HG03159 (cell line): ENCODE results near the gene COPS9.
A peak's percentile ranks its signal among the peaks of the same experiment; 100 is the strongest.

Experiments
- ATAC-seq: cut with Tn5 transposase; IDR thresholded peaks from one replicate; pipeline ENCODE4 v1.9.1; 2021; ENCODE audit warnings: mild to moderate bottlenecking, moderate library complexity; ENCODE audit not compliant: unreplicated experiment

The COPS9 gene

DNA sequence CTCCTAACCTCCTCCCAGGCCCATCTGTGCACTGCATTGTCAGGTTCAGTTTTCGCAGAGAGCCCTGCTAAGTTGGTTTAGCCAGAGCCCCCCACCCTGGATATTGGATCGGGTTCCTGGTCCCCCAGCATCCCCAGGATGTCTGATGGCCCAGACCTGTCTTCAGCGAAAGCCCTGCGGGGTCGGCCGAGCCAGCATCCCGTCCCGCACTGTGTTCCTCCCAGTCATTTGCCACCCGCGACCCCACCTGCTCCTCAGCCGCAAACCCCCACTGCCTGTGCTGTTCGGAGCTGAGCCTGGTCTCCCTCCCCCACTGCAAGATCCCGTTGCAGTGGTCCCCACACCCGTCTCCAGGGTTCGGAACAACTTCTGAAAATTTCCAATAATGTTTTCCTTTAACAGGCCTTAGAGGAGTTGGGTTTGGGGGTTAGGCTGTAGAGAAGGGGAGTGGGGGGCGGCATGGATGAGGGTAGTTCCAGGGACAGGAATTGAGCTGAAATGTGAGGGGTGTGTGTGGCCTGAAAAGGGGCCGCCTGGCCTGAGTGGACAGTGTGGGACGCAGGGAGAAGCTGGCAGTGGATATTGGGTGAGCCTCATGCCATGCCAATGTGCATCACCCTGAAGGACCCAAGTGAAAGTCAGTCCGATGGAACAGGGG, 1.6 kb upstream of the COPS9 start:
- ATAC-seq: no peak

DNA sequence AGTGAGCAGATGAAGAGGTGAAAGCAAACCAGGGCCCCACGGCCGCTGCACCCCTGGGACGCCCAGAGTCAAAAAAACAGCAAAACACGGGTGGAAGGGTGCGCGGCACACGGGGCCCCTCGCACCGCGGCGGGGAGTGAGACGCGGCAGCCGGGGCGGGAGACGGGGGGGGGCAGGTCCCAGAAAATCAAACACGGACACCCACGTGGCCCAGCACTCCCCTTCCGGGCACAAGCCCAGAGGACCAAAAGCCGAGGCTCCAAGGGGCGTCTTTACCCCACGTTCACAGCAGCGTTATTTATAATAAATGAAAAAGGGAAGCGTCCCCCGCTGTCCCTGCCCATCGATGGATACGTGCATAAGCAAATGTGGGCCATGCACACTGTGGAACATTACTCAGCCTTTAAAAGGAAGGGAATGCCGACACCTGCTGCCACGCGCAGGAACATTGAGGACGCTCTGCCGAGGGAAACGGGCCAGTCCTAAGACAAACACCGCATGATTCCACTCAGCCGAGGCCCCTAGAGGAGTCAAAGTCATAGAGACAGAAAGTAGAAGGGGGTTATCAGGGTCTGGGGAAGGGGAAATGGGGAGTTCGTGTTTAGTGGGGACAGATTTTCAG, 677 bp upstream of the COPS9 start:
- ATAC-seq: peak; percentile 5

DNA sequence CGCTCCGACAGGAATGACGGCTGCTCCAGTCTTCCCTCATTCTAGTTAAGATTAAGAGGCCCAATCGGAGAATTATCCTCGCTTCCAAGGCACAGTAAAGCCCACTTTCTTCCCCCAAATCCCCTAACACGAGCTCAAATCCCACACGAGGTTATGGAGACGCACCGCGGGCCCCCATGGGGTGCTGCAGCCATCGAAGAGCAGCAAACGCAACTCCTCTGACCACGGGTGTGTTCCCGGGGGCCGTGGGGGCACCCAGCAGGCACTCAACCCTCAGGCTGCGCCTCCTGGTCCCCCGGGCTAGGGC, 446 bp downstream of the COPS9 start:
- peak; percentile 38 for ATAC-seq

DNA sequence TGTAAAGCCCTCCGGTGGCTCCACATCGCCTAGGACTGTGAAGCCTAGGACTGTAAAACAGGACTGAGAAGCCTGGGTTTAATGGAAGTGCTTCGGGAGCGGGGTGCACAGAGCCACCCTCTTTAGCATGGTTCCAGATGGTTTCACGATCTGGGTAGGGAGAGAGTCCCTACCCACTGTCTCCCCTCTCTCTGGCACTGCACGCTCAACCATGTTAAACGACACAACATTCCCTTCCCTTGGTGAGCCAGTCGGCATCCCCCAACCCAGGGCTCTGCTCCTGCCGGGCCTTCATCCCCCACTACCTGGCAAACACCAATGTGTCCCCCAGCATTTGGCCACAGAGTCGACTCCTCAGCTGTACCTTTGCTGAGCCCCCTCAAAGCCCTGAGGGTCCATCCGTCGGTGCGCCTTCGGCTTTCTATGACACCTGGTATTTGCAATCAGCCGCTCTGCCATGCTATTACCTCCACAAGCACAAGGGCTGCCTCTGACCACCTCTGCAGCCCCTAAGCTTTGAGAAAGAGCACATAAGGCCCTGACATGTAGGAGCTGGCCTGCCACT, 1.1 kb downstream of the COPS9 start:
- ATAC-seq: no peak

DNA sequence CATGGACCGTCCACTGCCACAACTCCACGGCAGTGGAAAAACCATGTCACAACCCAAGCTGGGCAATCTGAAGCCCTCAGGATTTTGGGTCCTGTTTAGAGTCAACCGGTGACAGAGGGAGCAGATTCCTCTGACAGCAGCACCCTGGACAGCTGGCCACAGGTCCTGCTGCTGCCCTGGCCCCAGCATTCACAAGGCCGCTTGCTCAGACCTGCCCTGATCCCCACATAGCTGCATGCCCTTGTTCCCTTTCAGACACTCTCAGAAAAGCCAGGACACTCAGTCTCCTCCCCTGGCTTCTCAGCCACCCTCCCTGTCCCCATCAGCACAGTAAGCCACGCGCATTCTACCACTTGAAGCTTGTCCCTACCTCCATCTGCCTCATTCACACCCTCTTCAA, 1.6 kb downstream of the COPS9 start:
- no peak for ATAC-seq

DNA sequence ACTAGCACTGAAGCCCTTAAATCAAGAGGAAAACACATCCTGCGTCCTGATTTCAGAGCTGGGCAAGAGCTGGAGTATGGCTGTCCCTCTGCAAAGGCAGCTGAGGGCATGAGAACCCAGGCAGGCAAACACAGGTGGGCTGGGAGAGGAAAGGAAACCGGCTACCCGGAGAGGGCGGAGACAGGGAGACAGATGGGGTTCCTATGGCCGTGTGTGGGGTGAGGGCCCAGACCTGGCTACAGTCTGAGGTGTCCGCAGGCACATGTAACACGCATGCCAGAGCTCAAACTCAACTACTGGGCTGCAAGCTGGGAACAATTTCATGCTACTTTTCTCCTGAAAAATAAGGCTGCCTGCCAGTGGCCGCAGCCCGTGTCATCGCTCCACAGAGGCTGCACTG, 2.7 kb downstream of the COPS9 start:
- ATAC-seq: no peak

DNA sequence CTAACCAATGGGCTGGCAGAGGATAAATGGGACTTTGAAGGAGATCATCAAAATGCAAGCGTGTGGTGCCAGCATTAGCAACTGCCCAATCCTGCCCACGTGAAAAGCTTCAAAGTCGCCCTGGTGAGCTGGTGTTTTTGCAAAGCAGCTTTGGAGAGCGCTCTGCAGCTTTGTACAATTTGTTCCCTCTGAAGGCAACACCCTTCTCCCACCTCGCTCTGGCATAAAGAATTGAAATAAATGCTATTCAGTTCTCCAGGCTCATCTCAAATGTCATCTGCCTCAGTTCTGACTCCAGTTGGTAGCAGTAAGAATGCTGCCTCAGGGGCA, 3.5 kb downstream of the COPS9 start:
- no peak for ATAC-seq

DNA sequence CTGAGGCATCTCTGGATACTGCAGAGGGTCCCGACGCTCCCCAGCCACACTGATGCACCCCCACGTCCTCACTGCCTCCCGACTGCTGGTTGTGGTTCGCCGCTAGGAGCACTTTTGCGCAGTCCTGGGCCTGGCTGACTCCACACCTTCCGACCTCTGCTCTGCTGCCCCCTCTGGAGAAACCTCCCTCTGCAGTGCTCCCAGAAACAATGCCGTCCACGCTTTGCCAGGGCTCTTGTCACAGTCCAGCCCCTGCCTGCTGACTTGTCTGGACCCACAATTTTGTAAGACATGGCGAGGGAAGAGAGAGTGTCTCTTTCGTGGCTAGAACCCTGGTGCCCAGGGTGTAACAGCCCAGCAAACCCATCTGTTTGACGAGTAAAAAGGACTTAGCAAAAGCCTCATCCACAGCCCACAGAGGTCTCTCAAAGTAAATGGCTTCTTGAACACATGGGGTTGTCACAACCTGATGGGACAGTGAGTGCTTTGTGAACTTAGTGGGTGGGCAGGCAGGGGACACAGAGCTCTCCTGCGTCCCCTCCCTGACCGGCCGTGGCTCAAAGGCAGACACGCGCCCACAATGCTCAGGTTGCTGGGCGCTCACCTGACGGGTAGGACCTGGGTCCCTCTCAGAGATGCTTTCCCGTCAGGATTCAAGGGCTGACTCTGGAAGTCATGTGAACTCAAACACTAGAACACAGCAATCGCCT, 4.0 kb downstream of the COPS9 start:
- no peak for ATAC-seq

DNA sequence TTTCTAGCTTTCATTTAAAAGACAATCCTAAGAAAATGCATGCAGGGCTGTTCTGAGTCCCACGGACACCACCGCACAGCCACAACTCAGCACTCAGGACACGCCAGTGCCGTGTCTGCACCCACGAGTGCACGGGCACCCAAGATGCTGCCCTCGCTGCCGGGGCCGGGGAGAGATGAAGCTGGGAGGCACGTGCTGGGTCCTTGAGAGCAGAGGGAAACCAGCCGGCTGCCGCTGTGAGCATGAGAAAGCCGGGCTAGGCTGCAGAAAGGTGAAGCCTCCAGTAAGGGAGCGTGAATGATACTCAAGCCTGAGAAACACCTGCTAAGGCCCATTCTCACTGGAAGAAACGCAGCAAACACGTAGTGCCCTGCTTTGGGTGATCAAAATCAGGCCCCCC, 4.8 kb downstream of the COPS9 start:
- no peak for ATAC-seq

DNA sequence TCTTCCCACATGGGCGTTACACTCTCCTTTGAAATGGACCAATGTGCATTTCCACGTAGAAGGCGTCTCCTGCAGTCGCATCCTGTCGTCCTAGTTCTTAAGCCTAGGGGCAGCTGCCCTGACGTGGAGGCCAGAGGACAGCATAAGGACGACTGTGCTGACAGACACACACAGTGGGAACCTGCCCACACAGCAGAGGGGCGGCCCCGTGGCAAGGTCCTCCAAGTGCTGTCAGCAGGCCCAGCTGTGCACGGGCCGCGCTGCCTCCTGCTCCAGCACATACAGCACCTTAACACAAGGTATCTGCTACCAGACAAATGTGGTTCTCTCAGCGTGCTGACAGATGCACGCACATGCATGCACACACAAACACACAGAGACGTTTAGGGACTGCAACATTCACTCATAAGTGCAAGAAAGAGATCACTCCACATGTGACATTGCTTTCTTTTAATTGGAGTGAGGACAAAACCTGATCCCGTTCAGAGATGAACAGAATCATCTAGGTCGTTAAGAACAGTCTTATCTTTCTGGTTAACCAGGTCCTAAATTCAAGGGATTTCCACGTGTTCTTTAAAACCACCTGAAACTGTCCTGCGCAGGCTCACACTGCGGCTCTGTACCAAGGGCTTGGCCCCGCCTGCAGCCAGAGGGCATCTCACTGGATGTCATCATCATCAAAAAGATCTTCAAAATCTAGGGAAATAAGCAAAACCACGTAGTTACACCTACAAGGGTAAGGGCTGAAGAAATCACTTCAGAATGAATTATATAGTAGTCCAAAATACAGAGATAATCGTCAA, 5.5 kb downstream of the COPS9 start:
- ATAC-seq: no peak

DNA sequence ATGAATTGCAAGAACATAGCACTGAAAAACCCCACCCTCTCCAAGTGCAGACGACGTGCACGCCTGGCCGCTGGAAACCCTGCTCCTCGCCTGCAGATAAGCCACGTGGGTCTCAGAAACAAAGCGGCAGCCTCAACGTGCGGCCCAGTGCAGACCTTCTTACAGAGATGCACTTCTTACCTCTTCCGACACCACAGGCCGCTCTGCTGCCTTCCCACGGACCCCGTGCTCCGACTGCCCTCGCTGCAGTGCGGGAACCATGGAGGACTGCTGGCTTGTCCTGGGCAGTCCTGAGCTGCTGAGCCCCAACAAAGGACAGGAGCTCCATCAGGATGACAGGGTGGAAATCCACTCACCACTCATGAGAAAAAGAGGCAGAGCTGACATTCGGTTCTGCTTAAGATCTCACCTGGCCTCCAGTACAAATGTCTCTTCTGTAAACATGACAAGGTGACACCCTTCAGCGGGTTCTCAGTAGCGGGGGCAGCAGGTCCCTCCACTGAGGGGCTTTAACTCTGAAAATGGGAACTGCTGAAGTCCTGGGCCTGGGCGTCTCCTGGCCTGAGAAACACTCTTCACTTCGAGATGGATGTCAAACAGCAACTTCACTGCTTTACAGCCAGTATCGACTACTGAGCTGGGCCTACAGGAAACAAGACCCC, 6.2 kb downstream of the COPS9 start:
- no peak for ATAC-seq

DNA sequence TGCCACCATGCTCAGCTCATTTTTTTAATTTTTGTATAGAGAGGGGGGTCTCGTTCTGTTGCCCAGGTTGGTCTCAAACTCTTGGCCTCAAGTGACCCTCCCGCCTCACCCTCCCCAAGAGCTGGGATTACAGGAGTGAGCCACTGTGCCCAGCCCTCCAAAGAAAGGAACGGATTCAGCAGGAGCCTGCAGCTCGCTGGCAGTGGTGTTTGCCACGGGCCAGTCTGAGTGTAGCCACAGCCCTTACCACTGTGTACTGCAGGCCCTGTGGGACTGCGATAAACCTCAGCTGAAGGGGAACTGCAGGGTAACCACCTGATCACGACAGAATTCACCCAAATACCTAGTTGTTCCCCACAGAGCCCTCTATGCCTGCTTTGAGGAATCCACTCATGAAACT, 6.8 kb downstream of the COPS9 start:
- ATAC-seq: no peak

DNA sequence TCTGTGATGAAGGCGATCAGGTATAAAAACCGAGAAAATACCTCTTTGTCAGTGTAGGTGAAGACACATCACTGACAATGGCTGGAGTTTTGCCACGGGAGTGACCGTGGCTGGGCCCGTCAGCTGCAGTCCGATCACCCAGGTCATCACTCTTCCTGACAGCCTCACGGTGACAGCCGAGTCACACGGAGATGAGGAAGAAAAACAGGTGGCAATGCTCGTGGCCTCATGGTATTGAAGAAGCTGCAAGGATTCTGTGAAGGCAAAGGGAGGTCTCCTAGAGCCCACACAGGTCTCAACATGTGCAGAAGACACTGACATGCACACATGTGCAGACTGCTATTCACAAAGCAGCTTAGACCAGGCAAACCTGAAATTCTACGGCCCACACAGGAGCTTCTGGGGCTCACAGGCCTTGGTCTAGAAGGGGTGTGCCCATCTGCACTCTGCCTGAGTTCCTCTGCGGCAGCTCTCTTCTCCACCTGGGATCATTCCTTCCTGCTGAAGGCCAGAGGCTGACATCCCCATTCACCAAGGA, 7.4 kb downstream of the COPS9 start:
- ATAC-seq: no peak

DNA sequence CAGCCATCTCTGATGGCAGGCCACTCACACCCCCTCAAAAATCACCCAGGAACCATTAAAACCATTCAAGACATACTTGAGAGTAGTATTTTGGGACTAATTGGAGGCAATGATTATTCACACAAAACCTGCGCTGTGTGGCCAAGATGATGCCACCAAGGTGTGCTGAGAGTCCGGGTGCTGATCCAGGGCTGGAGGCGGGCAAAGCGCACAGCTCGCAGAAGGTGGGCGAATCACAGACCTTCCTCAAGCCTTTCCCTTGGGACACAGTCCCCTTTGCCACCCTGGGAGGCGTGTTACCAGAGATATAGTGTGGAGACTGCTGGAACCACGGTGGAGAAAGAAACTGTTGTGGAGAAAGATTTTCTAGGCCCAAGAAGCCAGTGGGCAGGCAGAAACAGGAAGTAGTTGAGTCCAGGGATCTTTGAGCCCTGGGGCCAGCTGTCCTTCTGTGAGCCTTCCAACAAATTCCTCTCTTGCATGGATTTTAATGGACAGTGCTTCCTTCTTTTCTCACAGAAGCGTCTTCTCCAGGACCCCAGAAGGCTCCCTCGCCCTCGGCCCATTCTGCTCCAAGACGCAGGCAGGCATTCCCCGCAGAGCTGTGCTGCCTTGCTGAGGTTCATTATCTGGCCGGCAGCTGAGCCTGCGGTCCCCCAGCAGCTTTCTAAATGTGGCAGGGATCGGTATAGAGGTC, 8.0 kb downstream of the COPS9 start:
- no peak for ATAC-seq

DNA sequence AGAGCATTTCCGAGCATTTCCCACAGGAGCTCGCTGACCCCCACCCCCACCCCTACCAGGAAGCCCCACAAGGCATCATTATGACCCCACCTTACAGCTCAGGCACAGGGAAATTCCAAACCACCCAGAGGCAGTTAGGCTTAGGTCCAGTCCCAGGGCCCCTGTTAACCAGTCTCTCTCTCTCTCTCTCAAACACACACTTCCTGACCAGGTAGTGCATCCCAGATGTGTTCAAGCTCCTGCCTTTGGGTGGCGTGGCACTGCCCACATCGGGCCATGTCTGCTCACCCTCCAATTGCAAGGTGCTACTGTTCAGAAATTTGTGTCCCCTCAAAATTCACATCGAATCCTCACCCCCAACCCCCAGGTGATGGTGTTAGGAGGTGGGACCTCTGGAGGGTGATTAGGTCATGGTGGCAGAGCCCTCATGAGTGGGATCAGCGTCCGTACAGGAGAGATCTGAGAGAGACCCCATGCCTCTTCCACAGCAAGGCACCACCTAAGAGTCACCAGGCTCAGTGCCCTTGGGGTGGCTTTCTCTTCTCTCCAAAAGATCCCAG, 8.8 kb downstream of the COPS9 start:
- ATAC-seq: no peak

DNA sequence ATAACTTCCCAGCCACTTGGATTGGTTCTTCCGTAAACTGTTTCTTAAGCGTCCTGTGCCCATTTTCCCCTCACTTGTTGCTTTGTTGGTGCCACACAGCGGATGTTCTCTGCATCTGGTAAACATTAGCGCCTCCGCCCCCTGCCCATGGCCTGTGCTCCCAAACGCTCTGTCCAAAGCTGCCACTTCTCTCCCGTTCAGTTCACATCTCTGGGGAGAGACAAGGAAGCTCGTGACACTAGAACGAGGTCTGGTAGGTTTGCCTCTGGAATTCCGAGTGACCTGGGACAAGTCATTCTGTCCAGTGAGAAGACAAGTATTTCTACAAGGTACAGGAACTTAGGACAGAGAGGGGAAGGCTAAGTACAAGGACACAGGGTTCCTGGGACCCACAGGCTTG, 9.4 kb downstream of the COPS9 start:
- ATAC-seq: no peak

DNA sequence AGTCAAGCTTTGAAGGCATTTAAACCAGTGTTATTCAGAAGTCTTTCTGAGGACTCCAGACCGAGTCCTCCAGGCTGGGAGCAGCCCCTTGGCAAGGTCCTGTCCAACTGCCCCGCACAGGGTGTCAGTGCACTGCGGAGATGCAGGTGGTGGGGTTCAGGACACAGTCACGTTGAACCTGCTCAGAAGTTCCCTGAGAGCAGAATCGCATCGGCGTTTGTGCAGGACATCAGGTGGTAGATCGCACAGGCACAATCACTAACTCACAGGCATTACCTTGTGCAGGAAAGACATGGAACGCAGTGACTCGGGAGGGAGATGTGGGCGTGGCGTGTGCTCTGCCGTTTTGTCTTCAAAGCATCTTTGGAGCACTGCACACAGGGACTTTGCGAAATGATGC, 10.4 kb downstream of the COPS9 start:
- ATAC-seq: no peak

DNA sequence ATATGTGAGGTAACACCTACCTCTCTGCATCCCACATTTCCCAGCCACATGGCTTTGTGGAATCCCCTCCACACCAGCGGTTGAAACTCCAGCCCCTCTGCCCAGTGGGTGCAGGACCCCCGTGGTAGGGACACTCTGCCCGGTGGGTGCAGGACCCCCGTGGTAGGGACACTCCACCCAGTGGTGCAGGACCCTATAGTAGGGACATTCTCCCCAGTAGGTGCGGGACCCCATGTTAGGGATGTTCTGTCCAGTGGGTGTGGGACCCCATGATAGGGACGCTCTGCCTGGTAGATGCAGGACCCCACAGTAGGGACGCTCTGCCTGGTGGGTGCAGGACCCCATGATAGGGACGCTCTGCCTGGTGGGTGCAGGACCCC, 11.5 kb downstream of the COPS9 start:
- ATAC-seq: no peak

DNA sequence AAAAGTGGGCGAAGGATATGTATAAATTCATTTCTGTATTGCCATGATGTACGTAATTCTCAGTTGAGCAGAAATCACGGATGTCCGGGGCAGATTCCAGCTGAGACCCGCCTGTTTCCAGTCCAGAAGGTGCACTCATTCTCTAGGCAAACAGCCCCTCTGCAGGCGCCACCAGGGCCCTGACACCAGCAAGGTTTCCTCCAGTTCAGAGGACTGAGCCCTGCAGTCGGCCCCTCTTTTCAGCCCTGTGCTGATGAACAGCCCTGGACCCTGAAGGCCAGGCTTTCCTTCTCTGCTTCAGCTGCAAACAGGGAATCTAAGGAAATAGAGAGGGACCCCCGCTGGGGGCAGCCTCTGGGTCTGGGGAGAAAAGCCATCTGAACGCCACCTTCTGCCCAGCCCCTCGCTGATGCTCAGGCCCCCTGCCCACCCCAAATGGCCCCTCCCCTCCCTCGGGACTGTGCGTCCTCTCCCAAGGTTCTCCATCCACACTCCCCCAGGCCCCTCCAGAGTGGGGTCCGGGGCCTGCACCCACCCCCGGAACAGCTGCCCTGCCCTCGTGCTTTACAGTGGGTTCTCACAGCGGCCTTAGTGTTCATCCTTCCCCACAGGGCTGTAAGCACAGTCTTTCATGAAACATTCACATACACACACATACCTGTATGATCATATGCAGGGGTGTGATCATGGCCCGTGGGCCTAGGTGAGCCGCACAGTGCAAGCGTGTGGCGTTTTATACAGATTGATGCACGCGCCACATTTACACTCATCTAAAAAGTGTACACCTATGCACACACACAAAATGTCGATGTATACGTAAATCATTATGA, 12.1 kb downstream of the COPS9 start:
- ATAC-seq: no peak
